SK-N-SH treated with all-trans-retinoic acid at 6 μM for 48 hours (cell line): ENCODE measurements around the gene TMEM54.

Source experiments
- ARNTL ChIP-seq: fragments of 450-650 bp; formaldehyde crosslinking; IDR thresholded peaks from 2 replicates; pipeline ENCODE4 v1.5.0; 2020; ENCODE audit warnings: low read depth, mild to moderate bottlenecking, moderate library complexity, borderline replicate concordance
- POU6F1 ChIP-seq: fragments of 250-450 bp; sonication (Bioruptor Pico); IDR thresholded peaks from 2 replicates; pipeline ENCODE4 v1.8.0; 2021; ENCODE audit warnings: low read depth, mild to moderate bottlenecking, moderate library complexity, borderline replicate concordance
- TCF4 ChIP-seq: fragments of 250-450 bp; sonication (Bioruptor Pico); IDR thresholded peaks from 2 replicates; pipeline ENCODE4 v1.8.0; 2021; ENCODE audit warnings: mild to moderate bottlenecking, moderate library complexity, borderline replicate concordance
- ZC3H10 ChIP-seq: fragments of 250-450 bp; sonication (Bioruptor Pico); IDR thresholded peaks from 2 replicates; pipeline ENCODE4 v1.5.1; 2021; ENCODE audit warnings: mild to moderate bottlenecking, moderate library complexity
- ZFP3 ChIP-seq: fragments of 250-450 bp; sonication (Bioruptor Pico); IDR thresholded peaks from 2 replicates; pipeline ENCODE4 v1.5.0; 2020; ENCODE audit warnings: mild to moderate bottlenecking, moderate library complexity
- ZFP30 ChIP-seq: fragments of 450-650 bp; formaldehyde crosslinking; IDR thresholded peaks from 2 replicates; pipeline ENCODE4 v1.5.0; 2022; ENCODE audit warnings: mild to moderate bottlenecking, moderate library complexity
- ZNF8 ChIP-seq: fragments of 450-650 bp; formaldehyde crosslinking; IDR thresholded peaks from 2 replicates; pipeline ENCODE4 v1.5.0; 2020; ENCODE audit warnings: mild to moderate bottlenecking, moderate library complexity

GRCh38 chr1:32886828-32887414 is 14.3 kb downstream of the TMEM54 start:
- no peak for TF ChIP-seq ZFP30 (CRISPR knock-in tag)
- TF ChIP-seq ZC3H10 (CRISPR knock-in tag) = no peak
- no peak for TF ChIP-seq ARNTL (CRISPR knock-in tag)
- TF ChIP-seq ZNF8 = no peak
- TF ChIP-seq TCF4 = no peak
- no peak for TF ChIP-seq ZFP3
- TF ChIP-seq POU6F1 (CRISPR knock-in tag) = no peak
